ENCODE results near the gene GMEB2. TPM values are rescaled to one million over a fixed set of nuclear protein-coding genes. Genes with fewer than 3 reads are reported as not detected.
"Not testable (repeated sequence)": the region's sequence is repeated elsewhere in the genome, so short reads cannot be mapped to it uniquely, and the experiment has no call there.

The GMEB2 gene
- total RNA-seq, 1 donor: 9.4 TPM

GRCh38 chr20:63635431-63636141 is 8.7 kb upstream of the GMEB2 start:
- H4K20me1 ChIP-seq (ENCODE audit: insufficient read depth, low read length): no peaks in the 10 kb centered on the region
- H3K9me3 ChIP-seq (ENCODE audit: low read depth, low read length): no peaks in the 10 kb centered on the region
- peaks cover 3% of the 10 kb centered on the region for H3K4me1 ChIP-seq (ENCODE audit: insufficient read depth, low read length)
- no peak overlapping the region for H3K27ac ChIP-seq (ENCODE audit: low read depth, low read length)
- DNase-seq (ENCODE audit: insufficient read length, low spot score, missing footprints): peak; percentile 34
- no peaks in the 10 kb centered on the region for H3K79me2 ChIP-seq (ENCODE audit: insufficient read depth, low read length)
- no peak overlapping the region for H3K4me3 ChIP-seq (ENCODE audit: insufficient read depth, low read length)
- H2AFZ ChIP-seq (ENCODE audit: low read length): no peak overlapping the region
- TF ChIP-seq, protein P1, sequence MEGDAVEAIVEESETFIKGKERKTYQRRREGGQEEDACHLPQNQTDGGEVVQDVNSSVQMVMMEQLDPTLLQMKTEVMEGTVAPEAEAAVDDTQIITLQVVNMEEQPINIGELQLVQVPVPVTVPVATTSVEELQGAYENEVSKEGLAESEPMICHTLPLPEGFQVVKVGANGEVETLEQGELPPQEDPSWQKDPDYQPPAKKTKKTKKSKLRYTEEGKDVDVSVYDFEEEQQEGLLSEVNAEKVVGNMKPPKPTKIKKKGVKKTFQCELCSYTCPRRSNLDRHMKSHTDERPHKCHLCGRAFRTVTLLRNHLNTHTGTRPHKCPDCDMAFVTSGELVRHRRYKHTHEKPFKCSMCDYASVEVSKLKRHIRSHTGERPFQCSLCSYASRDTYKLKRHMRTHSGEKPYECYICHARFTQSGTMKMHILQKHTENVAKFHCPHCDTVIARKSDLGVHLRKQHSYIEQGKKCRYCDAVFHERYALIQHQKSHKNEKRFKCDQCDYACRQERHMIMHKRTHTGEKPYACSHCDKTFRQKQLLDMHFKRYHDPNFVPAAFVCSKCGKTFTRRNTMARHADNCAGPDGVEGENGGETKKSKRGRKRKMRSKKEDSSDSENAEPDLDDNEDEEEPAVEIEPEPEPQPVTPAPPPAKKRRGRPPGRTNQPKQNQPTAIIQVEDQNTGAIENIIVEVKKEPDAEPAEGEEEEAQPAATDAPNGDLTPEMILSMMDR (IDR thresholded peaks at IDR 0.05; ENCODE audit: extremely low read depth, low read depth, low read length): no peak
- no peak overlapping the region for H3K4me2 ChIP-seq (ENCODE audit: insufficient read depth, low read length)
- no peaks in the 10 kb centered on the region for H3K27me3 ChIP-seq (ENCODE audit: insufficient read depth, low read length)
- H3K36me3 ChIP-seq (ENCODE audit: insufficient read depth, low read length): no peaks in the 10 kb centered on the region

DNA sequence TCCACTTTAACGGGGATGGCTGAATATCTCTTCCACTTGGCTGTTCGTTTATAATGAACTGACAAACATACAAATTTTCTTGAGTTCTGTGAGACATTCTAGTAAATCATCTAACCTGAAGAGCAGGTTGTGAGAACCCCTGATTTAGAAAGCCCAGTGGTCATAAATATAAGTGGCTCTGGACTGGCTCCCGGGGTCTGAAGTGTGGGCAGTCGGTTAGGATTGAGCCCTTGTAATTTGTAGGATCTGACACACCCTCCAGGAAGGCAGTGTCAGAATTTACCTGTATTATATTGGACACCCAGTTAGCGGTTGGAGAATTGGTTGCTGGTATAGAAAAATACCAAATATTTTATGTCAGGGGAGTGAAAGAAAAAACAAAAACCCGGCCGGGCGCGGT is 6.8 kb upstream of the GMEB2 start:
- TF ChIP-seq, protein P1 (IDR thresholded peaks at IDR 0.05; ENCODE audit: extremely low read depth, low read depth, low read length): no peak
- Histone ChIP-seq H3K79me2 (ENCODE audit: insufficient read depth, low read length) (no peaks in the 10 kb centered on the region), H3K4me2 (ENCODE audit: insufficient read depth, low read length) (no peak overlapping the region)

DNA sequence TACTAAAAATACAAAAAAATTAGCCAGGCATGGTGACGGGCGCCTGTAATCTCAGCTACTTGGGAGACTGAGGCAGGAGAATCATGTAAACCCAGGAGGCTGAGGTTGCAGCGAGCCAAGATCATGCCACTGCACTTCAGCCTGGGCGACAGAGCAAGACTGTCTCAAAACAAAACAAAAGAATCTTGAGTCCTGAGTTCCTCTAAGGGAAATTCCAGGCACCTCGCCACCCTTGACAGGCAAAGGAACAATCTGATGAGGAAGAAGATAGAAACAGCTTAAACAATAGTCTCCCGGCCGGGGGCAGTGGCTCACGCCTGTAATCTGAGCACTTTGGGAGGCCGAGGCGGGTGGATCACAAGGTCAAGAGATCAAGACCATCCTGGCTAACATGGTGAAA is 4.5 kb upstream of the GMEB2 start:
- H3K4me2 ChIP-seq (ENCODE audit: insufficient read depth, low read length); H2AFZ ChIP-seq (ENCODE audit: low read length); H4K20me1 ChIP-seq (ENCODE audit: insufficient read depth, low read length); H3K36me3 ChIP-seq (ENCODE audit: insufficient read depth, low read length); H3K27ac ChIP-seq (ENCODE audit: low read depth, low read length); H3K4me3 ChIP-seq (ENCODE audit: insufficient read depth, low read length); H3K9me3 ChIP-seq (ENCODE audit: low read depth, low read length); H3K27me3 ChIP-seq (ENCODE audit: insufficient read depth, low read length); H3K4me1 ChIP-seq (ENCODE audit: insufficient read depth, low read length): not testable (repeated sequence)
- peak; percentile 8 for DNase-seq (ENCODE audit: insufficient read length, low spot score, missing footprints)
- peaks cover 17% of the 10 kb centered on the region for H3K79me2 ChIP-seq (ENCODE audit: insufficient read depth, low read length)

More for the DNA sequence above, 6.8 kb upstream of the GMEB2 start:
- no peak overlapping the region for H3K27ac ChIP-seq (ENCODE audit: low read depth, low read length)
- H4K20me1 ChIP-seq (ENCODE audit: insufficient read depth, low read length): no peaks in the 10 kb centered on the region
- no peaks in the 10 kb centered on the region for H3K36me3 ChIP-seq (ENCODE audit: insufficient read depth, low read length)
- H3K4me3 ChIP-seq (ENCODE audit: insufficient read depth, low read length): no peak overlapping the region
- no peak overlapping the region for H2AFZ ChIP-seq (ENCODE audit: low read length)
- DNase-seq (ENCODE audit: insufficient read length, low spot score, missing footprints): peak; percentile 61
- no peaks in the 10 kb centered on the region for H3K27me3 ChIP-seq (ENCODE audit: insufficient read depth, low read length)
- peaks cover 5% of the 10 kb centered on the region for H3K4me1 ChIP-seq (ENCODE audit: insufficient read depth, low read length)
- no peaks in the 10 kb centered on the region for H3K9me3 ChIP-seq (ENCODE audit: low read depth, low read length)

DNA sequence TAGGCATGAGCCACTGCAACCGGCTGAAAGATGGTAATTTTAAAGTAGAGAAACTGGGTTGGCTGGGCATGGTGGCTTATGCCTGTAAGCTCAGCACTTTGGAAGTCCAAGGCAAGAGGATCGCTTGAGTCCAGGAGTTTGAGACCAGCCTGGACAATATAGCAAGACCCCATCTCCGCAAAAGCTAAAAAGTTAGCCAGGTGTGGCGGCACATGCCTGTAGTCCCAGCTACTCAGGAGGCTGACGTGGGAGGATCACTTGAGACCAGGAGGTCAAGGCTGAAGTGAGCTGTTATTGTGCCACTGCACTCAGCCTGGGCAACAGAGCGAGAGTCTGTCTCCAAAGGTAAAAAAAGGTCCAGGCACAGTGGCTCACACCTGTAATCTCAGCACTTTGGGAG is 4.1 kb upstream of the GMEB2 start:
- H3K4me1 ChIP-seq (ENCODE audit: insufficient read depth, low read length); H3K4me2 ChIP-seq (ENCODE audit: insufficient read depth, low read length); H2AFZ ChIP-seq (ENCODE audit: low read length); H3K36me3 ChIP-seq (ENCODE audit: insufficient read depth, low read length); H3K27ac ChIP-seq (ENCODE audit: low read depth, low read length); H3K9me3 ChIP-seq (ENCODE audit: low read depth, low read length); H4K20me1 ChIP-seq (ENCODE audit: insufficient read depth, low read length); DNase-seq (ENCODE audit: insufficient read length, low spot score, missing footprints); H3K27me3 ChIP-seq (ENCODE audit: insufficient read depth, low read length); H3K4me3 ChIP-seq (ENCODE audit: insufficient read depth, low read length): not testable (repeated sequence)
- H3K79me2 ChIP-seq (ENCODE audit: insufficient read depth, low read length): peaks cover 21% of the 10 kb centered on the region

DNA sequence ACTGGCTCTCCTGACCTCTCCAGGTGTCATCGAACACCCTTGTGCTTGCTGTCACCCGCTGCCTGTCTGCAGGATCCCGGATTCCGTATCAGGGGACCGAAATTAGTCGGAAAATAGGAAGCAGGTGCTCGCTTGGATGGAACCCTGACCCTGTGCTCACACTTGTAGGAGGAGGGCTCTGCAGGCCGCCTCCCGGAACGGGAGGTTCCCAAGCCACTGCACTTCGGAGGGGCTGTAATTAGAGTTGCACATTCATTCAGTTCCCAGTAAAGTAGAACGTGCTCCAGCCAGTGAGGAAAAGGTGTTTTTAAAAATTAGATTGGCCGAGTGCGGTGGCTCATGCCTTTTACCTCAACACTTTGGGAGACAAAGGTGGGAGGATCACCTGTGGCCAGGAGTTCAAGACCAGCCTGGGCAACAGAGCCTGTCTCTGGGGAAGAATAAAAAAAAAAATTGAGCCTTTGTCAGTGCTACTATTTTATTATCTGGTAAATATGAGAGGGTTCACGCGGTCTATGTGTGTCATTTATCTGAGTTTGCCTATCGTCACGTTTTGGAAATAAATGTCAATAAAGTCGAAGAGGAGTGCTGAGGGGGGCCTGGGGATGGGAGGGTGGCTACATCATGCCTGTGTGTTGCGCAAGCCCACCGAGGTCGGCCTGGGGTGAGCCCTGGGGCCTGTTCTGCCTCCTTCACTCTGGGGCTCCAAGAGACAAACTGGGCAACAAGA is 1.5 kb upstream of the GMEB2 start:
- Histone ChIP-seq H3K27ac (ENCODE audit: low read depth, low read length) (peak overlapping the region; percentile 18), H3K4me3 (ENCODE audit: insufficient read depth, low read length) (peak overlapping the region; percentile 97), H4K20me1 (ENCODE audit: insufficient read depth, low read length) (no peaks in the 10 kb centered on the region), H3K36me3 (ENCODE audit: insufficient read depth, low read length) (no peaks in the 10 kb centered on the region), H2AFZ (ENCODE audit: low read length) (peak overlapping the region; percentile 85), H3K4me1 (ENCODE audit: insufficient read depth, low read length) (peaks cover 12% of the 10 kb centered on the region), H3K4me2 (ENCODE audit: insufficient read depth, low read length) (peak overlapping the region; percentile 97), H3K79me2 (ENCODE audit: insufficient read depth, low read length) (peaks cover 40% of the 10 kb centered on the region), H3K9me3 (ENCODE audit: low read depth, low read length) (no peaks in the 10 kb centered on the region), H3K27me3 (ENCODE audit: insufficient read depth, low read length) (no peaks in the 10 kb centered on the region)
- DNase-seq (ENCODE audit: insufficient read length, low spot score, missing footprints): peak; percentile 97
- TF ChIP-seq, protein P1 (IDR thresholded peaks at IDR 0.05; ENCODE audit: extremely low read depth, low read depth, low read length): no peak
